NB4 (cell line): ENCODE results near the gene ZWILCH.

ENCODE experiments used
- DNase-seq: peaks from one replicate; pipeline ENCODE4 v3.0.0; 2010; ENCODE audit warnings: low read depth
- H3K4me3 ChIP-seq: one replicate; pipeline ENCODE4 v1.5.1; 2011; ENCODE audit warnings: mild to moderate bottlenecking, low read depth, low read length, moderate library complexity
- CTCF ChIP-seq: IDR thresholded peaks from one replicate; pipeline ENCODE4 v1.5.1; 2012; ENCODE audit warnings: low read depth, low read length
- MAX ChIP-seq: IDR thresholded peaks from 2 replicates; pipeline ENCODE4 v1.6.1; 2011; ENCODE audit warnings: low read depth, low read length
- MYC ChIP-seq: IDR thresholded peaks from 2 replicates; pipeline ENCODE4 v1.6.1; 2011; ENCODE audit warnings: low read depth, low read length
- POLR2A ChIP-seq: IDR thresholded peaks from 2 replicates; pipeline ENCODE4 v1.6.1; 2011; ENCODE audit warnings: mild to moderate bottlenecking; ENCODE audit not compliant: insufficient read length; ENCODE audit errors: extremely low read depth

Gene ZWILCH

GRCh38 chr15:66480267-66480666 is 24.9 kb upstream of the ZWILCH start:
- no peak for DNase-seq
- no peak for TF ChIP-seq POLR2A

GRCh38 chr15:66481107-66481856 is 23.8 kb upstream of the ZWILCH start:
- DNase-seq, result no peak
- TF ChIP-seq MYC (no peak), CTCF (no peak), MAX (no peak), POLR2A (no peak)
- no peak overlapping the region for H3K4me3 ChIP-seq

More at GRCh38 chr15:66480267-66480666, 24.9 kb upstream of the ZWILCH start:
- no peak overlapping the region for H3K4me3 ChIP-seq

- H3K4me3 ChIP-seq, result no peak overlapping the region
- no peak for DNase-seq
- TF ChIP-seq MAX (no peak), CTCF (no peak)
These were observed 22.6 kb upstream of the ZWILCH start for GRCh38 chr15:66482539-66482938.

GRCh38 chr15:66483131-66483566 is 22.0 kb upstream of the ZWILCH start:
- TF ChIP-seq CTCF, result no peak
- TF ChIP-seq MAX, result no peak
- TF ChIP-seq POLR2A, result no peak
- TF ChIP-seq MYC, result no peak
- no peak overlapping the region for H3K4me3 ChIP-seq
- peak; percentile 85 for DNase-seq

GRCh38 chr15:66484539-66485112 is 20.5 kb upstream of the ZWILCH start:
- TF ChIP-seq MAX (no peak), POLR2A (no peak), MYC (no peak), CTCF (no peak)
- H3K4me3 ChIP-seq, result no peak overlapping the region
- DNase-seq, result no peak

- DNase-seq, result no peak
- H3K4me3 ChIP-seq, result no peak overlapping the region
- TF ChIP-seq MYC, result no peak
These were observed 18.2 kb upstream of the ZWILCH start for GRCh38 chr15:66486887-66487286.

GRCh38 chr15:66488525-66488924 is 16.6 kb upstream of the ZWILCH start:
- TF ChIP-seq CTCF (no peak), MAX (no peak), POLR2A (no peak), MYC (no peak)
- H3K4me3 ChIP-seq, result no peak overlapping the region
- DNase-seq, result no peak
